DMS53 treated with DMSO at 0.1 percent for 48 hours (cell line): ENCODE data around the gene PSAPL1.

Experiments used
- DNase-seq: peaks from one replicate; lab custom pipeline; 2025; ENCODE audit not compliant: unreplicated experiment; lab: John Stamatoyannopoulos, UW

PSAPL1 gene

GRCh38 chr4:7383266-7383665, 51.5 kb downstream of the PSAPL1 start:
- no peak for DNase-seq

GRCh38 chr4:7382634-7383014, 52.1 kb downstream of the PSAPL1 start:
- DNase-seq = no peak

GRCh38 chr4:7381890-7382633, 52.7 kb downstream of the PSAPL1 start:
- DNase-seq = no peak

- DNase-seq = no peak
Measured at GRCh38 chr4:7381221-7381889, 53.4 kb downstream of the PSAPL1 start.
